PC-9 (cell line): ENCODE results near the gene DLGAP1. TPM values are rescaled to one million over a fixed set of nuclear protein-coding genes. Genes with fewer than 3 reads are reported as not detected.

Experiments used
- BruUV-seq: library from RNA; stranded (reverse); fragments of 400-500 nt; replicated peaks from 2 replicates; lab custom pipeline; 2021; lab: Mats Ljungman, UMichigan
- CTCF ChIA-PET: fragments of 300-600 bp; sonication (Branson Sonifier 250); formaldehyde crosslinking; loops from one replicate; lab custom pipeline; 2022; ENCODE audit warnings: antibody characterized with exemption; lab: Charles Lee
- POLR2A ChIA-PET: fragments of 300-600 bp; sonication (Branson Sonifier 250); formaldehyde crosslinking; loops from one replicate; lab custom pipeline; 2022; ENCODE audit warnings: antibody characterized with exemption; ENCODE audit not compliant: unreplicated experiment; lab: Charles Lee
- DNase-seq, 2 experiments: peaks; one replicate each; pipeline versions ENCODE4 v3.0.0 to v3.0.0-alpha.2; 2015 to 2022; ENCODE audit warnings: mixed read lengths in 1 of 2
- H2AFZ ChIP-seq: fragments of 200-600 bp; sonication (generic); 2 replicates; pipeline ENCODE4 v1.8.1; 2017; ENCODE audit warnings: antibody characterized with exemption
- H3F3A ChIP-seq: fragments of 200-600 bp; sonication (generic); 2 replicates; pipeline ENCODE4 v1.8.1; 2017; ENCODE audit warnings: antibody characterized with exemption, mild to moderate bottlenecking, low read depth; ENCODE audit not compliant: insufficient read depth
- H3K27ac ChIP-seq: fragments of 200-600 bp; sonication (generic); 2 replicates; pipeline ENCODE4 v1.6.1; 2016; ENCODE audit warnings: mixed run types
- H3K27me3 ChIP-seq: fragments of 200-600 bp; sonication (generic); 2 replicates; pipeline ENCODE4 v1.6.1; 2016; ENCODE audit warnings: low read depth, mixed run types; ENCODE audit not compliant: insufficient read depth
- H3K36me3 ChIP-seq: fragments of 200-600 bp; sonication (generic); 2 replicates; pipeline ENCODE4 v1.6.1; 2016; ENCODE audit warnings: low read depth, mixed run types
- H3K4me1 ChIP-seq: fragments of 200-600 bp; sonication (generic); replicated peaks from 2 replicates; pipeline ENCODE4 v1.6.1; 2016; ENCODE audit warnings: mixed run types; ENCODE audit not compliant: insufficient read depth
- H3K4me2 ChIP-seq: fragments of 200-600 bp; sonication (generic); 2 replicates; pipeline ENCODE4 v1.6.1; 2017; ENCODE audit warnings: mixed run types
- H3K4me3 ChIP-seq: fragments of 200-600 bp; sonication (generic); 2 replicates; pipeline ENCODE4 v1.6.1; 2016; ENCODE audit warnings: mixed run types
- H3K79me2 ChIP-seq: fragments of 200-600 bp; sonication (generic); 2 replicates; pipeline ENCODE4 v1.6.1; 2017; ENCODE audit warnings: low read depth, mixed run types
- H3K9me2 ChIP-seq: fragments of 200-600 bp; sonication (generic); 2 replicates; pipeline ENCODE4 v1.8.1; 2017; ENCODE audit warnings: mild to moderate bottlenecking; ENCODE audit not compliant: insufficient read depth
- H3K9me3 ChIP-seq: fragments of 200-600 bp; sonication (generic); 2 replicates; pipeline ENCODE4 v1.8.1; 2016; ENCODE audit warnings: low read depth; ENCODE audit not compliant: insufficient read depth
- H4K20me1 ChIP-seq: fragments of 200-600 bp; sonication (generic); 2 replicates; pipeline ENCODE4 v1.8.1; 2017; ENCODE audit not compliant: insufficient read depth
- CTCF ChIP-seq: fragments of 200-600 bp; sonication (generic); conservative IDR thresholded peaks from 2 replicates; pipeline ENCODE4 v1.6.1; 2017; ENCODE audit warnings: mixed run types, antibody characterized with exemption, mild to moderate bottlenecking, moderate library complexity
- EZH2 ChIP-seq: fragments of 200-600 bp; sonication (generic); IDR thresholded peaks from 2 replicates; pipeline ENCODE4 v1.8.0; 2017; ENCODE audit warnings: antibody characterized with exemption, low read depth
- intact Hi-C: fragments of 100-400 bp; cut with micrococcal nuclease; formaldehyde crosslinking; loops from one replicate; pipeline ENCODE4 v1.10.0; 2022; ENCODE audit not compliant: unreplicated experiment
- total RNA-seq: library from RNA; stranded (reverse); gene quantifications from 2 replicates; pipeline ENCODE4 v1.2.3, GENCODE V29; 2021

Gene DLGAP1
- total RNA-seq, 1 experiment from 2014 or later: not detected

GRCh38 chr18:4172196-4173100 lies 282.7 kb downstream of the DLGAP1 start:
- H3K4me2 ChIP-seq: no peak overlapping the region
- POLR2A ChIA-PET: no interaction called here
- H3F3A ChIP-seq: no peaks in the 10 kb centered on the region
- intact Hi-C loops: no loop called here
- no peak for DNase-seq
- no peaks in the 10 kb centered on the region for H3K9me2 ChIP-seq
- no peak overlapping the region for H2AFZ ChIP-seq
- H3K9me3 ChIP-seq: no peaks in the 10 kb centered on the region
- H3K4me3 ChIP-seq: no peak overlapping the region
- CTCF ChIA-PET: no interaction called here
- no peaks in the 10 kb centered on the region for H3K79me2 ChIP-seq
- no peaks in the 10 kb centered on the region for H3K4me1 ChIP-seq
- no peak overlapping the region for H3K27ac ChIP-seq
- BruUV-seq: no TSS peak
- H3K27me3 ChIP-seq: 0 out of 2 replicates have a peak, but pooled peaks cover 4% of the 10 kb centered on the region
- TF ChIP-seq EZH2 (no peak), CTCF (no peak)
- H4K20me1 ChIP-seq: no peaks in the 10 kb centered on the region
- no peaks in the 10 kb centered on the region for H3K36me3 ChIP-seq

DNA sequence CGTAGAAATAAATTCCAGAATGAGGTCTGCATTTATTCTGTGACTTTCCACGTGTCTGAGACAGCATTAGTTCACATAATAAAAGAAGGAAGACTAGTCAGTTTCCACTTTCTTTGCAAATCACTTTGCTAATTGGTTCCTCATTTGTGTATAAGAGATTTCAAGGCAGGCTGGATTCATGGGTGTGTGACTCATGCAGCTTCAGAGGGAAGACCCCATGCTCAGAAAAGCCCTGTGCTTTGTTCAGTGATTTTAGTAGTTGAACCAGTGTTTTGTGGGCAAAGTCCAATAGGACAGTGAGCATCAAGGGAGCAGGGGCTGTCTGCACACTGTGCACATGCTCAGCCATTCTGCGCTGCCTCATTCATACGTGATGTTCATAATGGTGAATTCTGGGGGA lies 297.8 kb downstream of the DLGAP1 start:
- CTCF ChIA-PET: no interaction called here

GRCh38 chr18:4146797-4147196 lies 308.3 kb downstream of the DLGAP1 start:
- intact Hi-C loops: no loop called here
- Histone ChIP-seq H3K36me3 (no peaks in the 10 kb centered on the region), H4K20me1 (no peaks in the 10 kb centered on the region), H3K27ac (no peak overlapping the region), H3K79me2 (no peaks in the 10 kb centered on the region), H3K4me3 (no peak overlapping the region), H3K9me3 (no peaks in the 10 kb centered on the region), H3F3A (no peaks in the 10 kb centered on the region), H3K4me2 (no peak overlapping the region), H3K9me2 (no peaks in the 10 kb centered on the region), H3K4me1 (no peaks in the 10 kb centered on the region), H3K27me3 (peaks cover 53% of the 10 kb centered on the region), H2AFZ (no peak overlapping the region)
- no TSS peak for BruUV-seq
- ChIA-PET POLR2A (no interaction called here), CTCF (no interaction called here)
- TF ChIP-seq CTCF (no peak), EZH2 (no peak)
- no peak for DNase-seq

More for the DNA sequence above, 297.8 kb downstream of the DLGAP1 start:
- Histone ChIP-seq H3K36me3 (no peaks in the 10 kb centered on the region), H3K4me3 (no peak overlapping the region), H4K20me1 (no peaks in the 10 kb centered on the region), H3K4me2 (no peak overlapping the region), H3K9me2 (no peaks in the 10 kb centered on the region), H3K27me3 (peaks cover 36% of the 10 kb centered on the region), H3F3A (no peaks in the 10 kb centered on the region), H3K9me3 (no peaks in the 10 kb centered on the region), H3K4me1 (no peaks in the 10 kb centered on the region), H3K79me2 (no peaks in the 10 kb centered on the region), H3K27ac (no peak overlapping the region), H2AFZ (no peak overlapping the region)
- no peak for TF ChIP-seq CTCF
- no peak for TF ChIP-seq EZH2
- DNase-seq: no peak
- POLR2A ChIA-PET: no interaction called here
- intact Hi-C loops: loop anchor here (10.0 kb wide), 1 partner anchor 63 kb away; no protein-coding TSS in a partner anchor
- BruUV-seq: no TSS peak
